B cell (primary cell): Measurements from ENCODE around the gene OR2L5. TPM values are rescaled to one million over a fixed set of nuclear protein-coding genes. Genes with fewer than 3 reads are reported as not detected.

Experiments used
- ATAC-seq: fragments of 200-7000 bp; cut with Tn5 transposase; one replicate; pipeline ENCODE4 v1.10.0; 2021; ENCODE audit warnings: low read depth, mild to moderate bottlenecking, moderate number of reproducible peaks, moderate library complexity
- CTCF ChIA-PET: fragments of 350-600 bp; sonication (Branson Sonifier 250); formaldehyde crosslinking; loops from one replicate; lab custom pipeline; 2021; ENCODE audit warnings: antibody characterized with exemption, inconsistent platforms; lab: Charles Lee
- POLR2A ChIA-PET: fragments of 350-600 bp; sonication (Branson Sonifier 250); formaldehyde crosslinking; loops from one replicate; lab custom pipeline; 2021; ENCODE audit warnings: antibody characterized with exemption; lab: Charles Lee
- DNase-seq: peaks from one replicate; pipeline ENCODE4 v3.0.0; 2013
- H2AFZ ChIP-seq: 2 replicates; pipeline ENCODE4 v1.6.1; 2012; ENCODE audit warnings: mild to moderate bottlenecking, low read depth, low read length; ENCODE audit not compliant: insufficient read depth, poor library complexity, severe bottlenecking
- H3K27ac ChIP-seq, 2 donors: 1 replicate in 1 of 2; 2 replicates in 1 of 2; pipeline ENCODE4 v1.5.1; 2012 to 2013; ENCODE audit warnings: low read length in 2 of 2, mild to moderate bottlenecking in 2 of 2, moderate library complexity in 1 of 2
- H3K27me3 ChIP-seq, 4 experiments: fragments of 200-600 bp in 1 of 4; sonication (generic) in 1 of 4; replicated peaks in 1 of 4; 1 replicate in 2 of 4; 2 replicates in 2 of 4; pipeline versions ENCODE4 v1.6.1 to v1.7.0; 2013 to 2016; ENCODE audit warnings: low read length in 3 of 4, mild to moderate bottlenecking in 2 of 4, mixed read lengths in 1 of 4, moderate library complexity in 1 of 4; ENCODE audit not compliant: insufficient read depth in 4 of 4, control insufficient read depth in 3 of 4; ENCODE audit errors: control extremely low read depth in 1 of 4
- H3K36me3 ChIP-seq, 2 experiments: replicated peaks in 1 of 2; 1 replicate in 1 of 2; 2 replicates in 1 of 2; pipeline versions ENCODE4 v1.6.1 to v1.7.1; 2013; ENCODE audit warnings: low read length in 1 of 2; ENCODE audit not compliant: insufficient read depth in 2 of 2, control insufficient read depth in 1 of 2; ENCODE audit errors: control extremely low read depth in 1 of 2, extremely low read depth in 1 of 2
- H3K4me1 ChIP-seq, 2 donors: fragments of 200-600 bp in 1 of 2; sonication (generic) in 1 of 2; 1 replicate in 1 of 2; 2 replicates in 1 of 2; pipeline versions ENCODE4 v1.5.1 to v1.6.1; 2013 to 2017; ENCODE audit warnings: low read length in 2 of 2; ENCODE audit not compliant: control insufficient read depth in 2 of 2, insufficient read depth in 2 of 2
- H3K4me2 ChIP-seq: replicated peaks from 2 replicates; pipeline ENCODE3; 2012; ENCODE audit warnings: mild to moderate bottlenecking, low read depth, low read length; ENCODE audit not compliant: poor library complexity, severe bottlenecking
- H3K4me3 ChIP-seq, 5 experiments: fragments of 200-600 bp in 1 of 5; sonication (generic) in 1 of 5; 1 replicate in 3 of 5; 2 replicates in 2 of 5; pipeline versions ENCODE4 v1.5.1 to v1.7.0; 2011 to 2016; ENCODE audit warnings: low read length in 4 of 5, mild to moderate bottlenecking in 4 of 5, low read depth in 2 of 5, control low read depth in 1 of 5, moderate library complexity in 1 of 5; ENCODE audit not compliant: insufficient read depth in 1 of 5; ENCODE audit errors: control extremely low read depth in 1 of 5, extremely low read depth in 1 of 5
- H3K79me2 ChIP-seq: fragments of 200-600 bp; sonication (generic); one replicate; pipeline ENCODE4 v1.6.0; 2016; ENCODE audit warnings: low read length; ENCODE audit not compliant: control insufficient read depth, insufficient read depth
- H3K9ac ChIP-seq: fragments of 200-600 bp; sonication (generic); 2 replicates; pipeline ENCODE4 v1.6.1; 2017; ENCODE audit warnings: mild to moderate bottlenecking, low read length, moderate library complexity
- H3K9me3 ChIP-seq, 3 donors: one replicate each; pipeline versions ENCODE4 v1.6.1 to v1.7.1; 2013; ENCODE audit warnings: low read length in 2 of 3; ENCODE audit not compliant: control insufficient read depth in 2 of 3, insufficient read depth in 1 of 3; ENCODE audit errors: control extremely low read depth in 1 of 3
- H4K20me1 ChIP-seq: 2 replicates; pipeline ENCODE4 v1.6.0; 2012; ENCODE audit warnings: mild to moderate bottlenecking, low read length; ENCODE audit not compliant: insufficient read depth, control insufficient read depth, poor library complexity, severe bottlenecking
- H3K27ac Mint-ChIP-seq: one replicate; pipeline ENCODE4 v1.8.0; 2021; ENCODE audit warnings: mixed read lengths
- H3K27me3 Mint-ChIP-seq: one replicate; pipeline ENCODE4 v1.8.0; 2021; ENCODE audit warnings: mixed read lengths
- H3K4me1 Mint-ChIP-seq: one replicate; pipeline ENCODE4 v1.8.0; 2021; ENCODE audit warnings: mixed read lengths
- H3K4me3 Mint-ChIP-seq: one replicate; pipeline ENCODE4 v1.8.0; 2021; ENCODE audit warnings: mixed read lengths
- H3K9me3 Mint-ChIP-seq: one replicate; pipeline ENCODE4 v1.8.0; 2022; ENCODE audit warnings: mixed read lengths; ENCODE audit not compliant: insufficient read depth
- EZH2 ChIP-seq: IDR thresholded peaks from 2 replicates; pipeline ENCODE4 v1.6.1; 2012; ENCODE audit warnings: borderline replicate concordance, low read depth, mild to moderate bottlenecking, moderate library complexity, low read length; ENCODE audit not compliant: insufficient read depth, poor library complexity, severe bottlenecking
- WGBS: methylation state at CpG from one replicate; pipeline ENCODE4 v1.1.5; 2013; ENCODE audit warnings: missing lambda C conversion rate; ENCODE audit not compliant: insufficient coverage; 5-methylcytosine and 5-hydroxymethylcytosine counted together
- intact Hi-C: fragments of 100-400 bp; cut with micrococcal nuclease; formaldehyde crosslinking; loops from one replicate; pipeline ENCODE4 v1.10.0; 2022
- polyA plus RNA-seq: library from polyadenylated mRNA; depleted of rRNA; stranded (reverse); fragments of >200 nt; gene quantifications from 2 replicates; pipeline ENCODE4 v1.2.3, GENCODE V29; 2012
- total RNA-seq, 2 donors: library from RNA; stranded (reverse); fragments of 120-200 nt in 1 of 2; gene quantifications; 1 replicate in 1 of 2; 2 replicates in 1 of 2; pipeline versions ENCODE4 v1.2.3 to v1.2.4, GENCODE V29; 2013 to 2022
- TF ChIP-seq, protein P1 (sequence below): fragments of 200-600 bp; IDR thresholded peaks from one replicate; pipeline ENCODE4 v1.8.0; 2022; ENCODE audit warnings: antibody characterized with exemption, mild to moderate bottlenecking

OR2L5 gene
- total and polyA plus RNA-seq, 2 donors (not counting 1 experiment from before 2014, with no cell fraction given) = 0.13 to 0.27 TPM

DNA sequence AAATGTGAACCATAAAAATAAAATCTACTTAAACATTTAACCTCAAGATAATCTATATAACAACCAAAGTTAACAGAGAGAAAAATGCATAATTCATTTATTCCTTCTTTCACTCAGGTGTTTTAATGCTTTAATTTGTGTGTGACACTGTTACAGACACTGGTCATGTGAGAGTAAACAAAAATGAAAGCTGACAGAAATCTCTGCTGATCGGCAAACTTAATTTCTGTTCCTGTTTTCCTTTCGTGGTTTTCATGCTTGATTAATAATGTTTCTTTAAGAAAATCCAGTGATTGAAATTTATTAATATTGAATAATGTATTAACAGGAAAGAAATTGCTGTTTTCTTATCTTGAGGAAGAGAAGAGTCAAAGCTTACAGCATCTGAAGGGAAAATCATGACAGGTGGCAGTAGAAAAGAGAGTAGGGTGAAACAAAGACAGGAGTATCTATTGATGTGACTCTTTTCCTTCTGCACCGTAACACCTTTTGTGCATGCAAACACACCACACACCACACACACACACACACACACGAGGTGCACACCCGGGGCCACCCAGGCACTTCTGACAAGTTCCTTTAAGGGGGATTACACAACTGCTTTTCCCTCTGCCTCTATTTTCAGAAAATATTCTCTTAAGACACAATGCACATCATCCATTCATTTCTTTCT is 46.8 kb upstream of the OR2L5 start:
- ATAC-seq = no peak
- CTCF ChIA-PET = no interaction called here

DNA sequence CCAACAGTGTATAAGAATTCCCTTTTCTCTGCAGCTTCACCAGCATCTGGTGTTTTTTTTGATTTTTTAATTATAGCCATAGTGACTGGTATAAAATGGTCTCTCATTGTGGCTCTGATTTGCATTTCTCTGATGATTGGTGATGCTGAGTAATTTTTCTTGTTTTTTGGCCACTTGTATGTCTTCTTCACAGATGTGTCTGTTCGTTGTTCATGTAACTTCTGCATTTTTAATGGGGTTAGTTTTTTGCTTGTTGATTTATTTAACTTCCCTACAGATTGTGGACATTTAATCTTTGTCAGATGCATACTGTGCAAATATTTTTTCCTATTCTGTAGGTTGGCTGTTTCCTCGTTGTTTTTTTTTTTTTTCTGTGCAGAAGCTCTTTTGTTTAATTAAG is 20.5 kb upstream of the OR2L5 start:
- intact Hi-C loops = no loop called here
- POLR2A ChIA-PET = no interaction called here
- Mint-ChIP-seq H3K27me3 (no peaks in the 10 kb centered on the region), H3K4me1 (no peaks in the 10 kb centered on the region), H3K27ac (no peak overlapping the region), H3K4me3 (no peak overlapping the region), H3K9me3 (peaks cover 2% of the 10 kb centered on the region)
- Histone ChIP-seq H3K9ac (no peak overlapping the region), H3K27me3 (no peaks in the 10 kb centered on the region), H3K4me2 (no peak overlapping the region), H3K4me1 (no peaks in the 10 kb centered on the region), H3K9me3 (no peaks in the 10 kb centered on the region), H3K4me3 (no peak overlapping the region), H3K79me2 (no peaks in the 10 kb centered on the region), H2AFZ (no peak overlapping the region), H3K27ac (no peak overlapping the region), H3K36me3 (no peaks in the 10 kb centered on the region), H4K20me1 (no peaks in the 10 kb centered on the region)
- DNase-seq (no peak), ATAC-seq (no peak)
- WGBS = no CpG with 5 or more reads among the region's 2 CpGs
- TF ChIP-seq EZH2 = no peak
- TF ChIP-seq, protein P1, sequence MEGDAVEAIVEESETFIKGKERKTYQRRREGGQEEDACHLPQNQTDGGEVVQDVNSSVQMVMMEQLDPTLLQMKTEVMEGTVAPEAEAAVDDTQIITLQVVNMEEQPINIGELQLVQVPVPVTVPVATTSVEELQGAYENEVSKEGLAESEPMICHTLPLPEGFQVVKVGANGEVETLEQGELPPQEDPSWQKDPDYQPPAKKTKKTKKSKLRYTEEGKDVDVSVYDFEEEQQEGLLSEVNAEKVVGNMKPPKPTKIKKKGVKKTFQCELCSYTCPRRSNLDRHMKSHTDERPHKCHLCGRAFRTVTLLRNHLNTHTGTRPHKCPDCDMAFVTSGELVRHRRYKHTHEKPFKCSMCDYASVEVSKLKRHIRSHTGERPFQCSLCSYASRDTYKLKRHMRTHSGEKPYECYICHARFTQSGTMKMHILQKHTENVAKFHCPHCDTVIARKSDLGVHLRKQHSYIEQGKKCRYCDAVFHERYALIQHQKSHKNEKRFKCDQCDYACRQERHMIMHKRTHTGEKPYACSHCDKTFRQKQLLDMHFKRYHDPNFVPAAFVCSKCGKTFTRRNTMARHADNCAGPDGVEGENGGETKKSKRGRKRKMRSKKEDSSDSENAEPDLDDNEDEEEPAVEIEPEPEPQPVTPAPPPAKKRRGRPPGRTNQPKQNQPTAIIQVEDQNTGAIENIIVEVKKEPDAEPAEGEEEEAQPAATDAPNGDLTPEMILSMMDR = no peak
- CTCF ChIA-PET = no interaction called here

More for the DNA sequence above, 46.8 kb upstream of the OR2L5 start:
- Histone ChIP-seq H4K20me1 (no peaks in the 10 kb centered on the region), H3K4me1 (peaks cover 12 to 21% of the 10 kb centered on the region in 2 donors), H3K4me3 (peak overlapping the region in 3 of 5 experiments; percentile 3 to 52 (median 13)), H3K79me2 (no peaks in the 10 kb centered on the region), H3K36me3 (no peaks in the 10 kb centered on the region), H3K4me2 (peak overlapping the region; percentile 66), H3K27me3 (no peaks in the 10 kb centered on the region), H2AFZ (peak overlapping the region; percentile 25), H3K27ac (peak overlapping the region in 1 of 2 donors; percentile 38), H3K9ac (peak overlapping the region; percentile 52), H3K9me3 (no peaks in the 10 kb centered on the region)
- Mint-ChIP-seq H3K4me1 (peaks cover 21% of the 10 kb centered on the region), H3K27ac (peak overlapping the region; percentile 2), H3K27me3 (no peaks in the 10 kb centered on the region), H3K4me3 (peak overlapping the region; percentile 52), H3K9me3 (peaks cover 4% of the 10 kb centered on the region)
- intact Hi-C loops = no loop called here
- 0% methylated on average over 3 of the region's 5 CpGs for WGBS
- DNase-seq = peak; percentile 64
- POLR2A ChIA-PET = no interaction called here
- TF ChIP-seq, protein P1 = no peak
- TF ChIP-seq EZH2 = no peak
